ENCODE data around the gene TGFBR2.

DNA sequence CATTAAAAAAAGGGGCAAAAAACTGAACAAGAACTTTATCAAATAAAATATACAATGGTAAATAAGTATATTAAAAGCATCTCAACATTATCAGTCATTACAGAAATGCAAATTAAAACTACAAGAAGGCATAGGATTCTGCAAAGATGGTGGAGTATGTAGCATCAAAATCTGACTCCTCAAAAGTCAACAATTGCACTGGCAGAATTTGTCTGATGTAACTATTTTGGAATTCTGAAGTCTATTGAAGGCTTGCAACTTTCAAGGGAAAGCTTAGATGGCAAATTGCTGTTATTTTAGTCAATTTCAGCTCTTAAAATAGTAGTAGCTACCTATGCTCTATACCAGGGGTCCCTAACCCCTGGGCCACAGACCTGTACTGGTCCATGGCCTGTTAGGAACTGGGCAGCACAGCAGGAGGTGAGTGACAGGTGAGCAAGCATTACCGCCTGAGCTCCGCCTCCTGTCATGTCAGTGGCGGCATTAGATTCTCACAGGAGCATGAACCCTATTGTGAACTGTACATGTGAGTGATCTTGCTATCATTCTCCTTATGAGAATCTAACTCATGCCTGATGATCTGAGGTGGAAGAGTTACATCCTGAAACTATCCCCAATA lies 107.6 kb downstream of the TGFBR2 start:
- TF ChIP-seq, protein P1, sequence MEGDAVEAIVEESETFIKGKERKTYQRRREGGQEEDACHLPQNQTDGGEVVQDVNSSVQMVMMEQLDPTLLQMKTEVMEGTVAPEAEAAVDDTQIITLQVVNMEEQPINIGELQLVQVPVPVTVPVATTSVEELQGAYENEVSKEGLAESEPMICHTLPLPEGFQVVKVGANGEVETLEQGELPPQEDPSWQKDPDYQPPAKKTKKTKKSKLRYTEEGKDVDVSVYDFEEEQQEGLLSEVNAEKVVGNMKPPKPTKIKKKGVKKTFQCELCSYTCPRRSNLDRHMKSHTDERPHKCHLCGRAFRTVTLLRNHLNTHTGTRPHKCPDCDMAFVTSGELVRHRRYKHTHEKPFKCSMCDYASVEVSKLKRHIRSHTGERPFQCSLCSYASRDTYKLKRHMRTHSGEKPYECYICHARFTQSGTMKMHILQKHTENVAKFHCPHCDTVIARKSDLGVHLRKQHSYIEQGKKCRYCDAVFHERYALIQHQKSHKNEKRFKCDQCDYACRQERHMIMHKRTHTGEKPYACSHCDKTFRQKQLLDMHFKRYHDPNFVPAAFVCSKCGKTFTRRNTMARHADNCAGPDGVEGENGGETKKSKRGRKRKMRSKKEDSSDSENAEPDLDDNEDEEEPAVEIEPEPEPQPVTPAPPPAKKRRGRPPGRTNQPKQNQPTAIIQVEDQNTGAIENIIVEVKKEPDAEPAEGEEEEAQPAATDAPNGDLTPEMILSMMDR (conservative IDR thresholded peaks at IDR 0.05; ENCODE audit: low read depth, low read length), result no peak
- no peak for TF ChIP-seq EZH2 (IDR thresholded peaks at IDR 0.05; ENCODE audit: borderline replicate concordance, low read depth, low read length, poor library complexity, severe bottlenecking)
